NCI-H1436 treated with DMSO at 0.1 percent for 48 hours (cell line): Measurements from ENCODE around the gene SIRT6.
"Not testable (repeated sequence)": the region's sequence is repeated elsewhere in the genome, so short reads cannot be mapped to it uniquely, and the experiment has no call there.

ENCODE experiments used
- DNase-seq: peaks from one replicate; lab custom pipeline; 2025; lab: John Stamatoyannopoulos, UW

SIRT6 gene

DNA sequence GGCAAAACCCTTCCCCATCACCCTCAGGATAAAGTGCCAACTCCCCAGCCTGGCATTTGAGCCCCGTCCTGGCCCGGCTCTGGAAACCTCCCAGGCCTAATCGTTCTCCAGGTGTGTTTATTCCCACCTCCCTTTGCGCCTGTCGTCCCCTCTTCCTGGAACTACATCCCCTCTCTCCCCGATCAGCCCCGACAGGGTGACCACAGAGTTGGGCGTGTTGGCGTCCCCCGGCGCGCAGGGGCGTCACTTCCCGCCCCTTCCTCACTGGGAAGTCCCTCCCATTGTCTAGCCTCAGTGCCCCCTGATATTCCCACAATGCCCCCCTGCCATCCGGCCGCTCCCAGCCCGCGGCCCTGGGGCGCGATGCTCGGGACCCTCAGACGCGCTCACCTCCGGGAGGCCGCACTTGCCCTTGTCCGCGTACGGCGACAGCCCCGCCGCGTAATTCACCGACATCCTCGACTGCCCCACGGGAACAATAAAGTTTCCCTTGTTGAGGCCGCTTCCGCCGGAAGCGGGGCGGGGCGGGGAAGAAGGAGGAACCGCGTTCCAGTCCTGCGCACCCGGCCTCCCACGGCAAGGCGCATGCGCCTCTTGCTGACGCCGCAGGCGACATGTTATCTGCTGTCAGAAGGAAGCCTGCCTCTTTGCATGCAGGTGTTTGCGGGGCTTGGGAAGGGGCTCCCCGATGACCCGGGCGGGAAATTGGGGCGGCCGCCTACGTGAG is at the start of gene SIRT6, which contains the start of gene ANKRD24:
TSS of gene SIRT6 (minus strand) at position 480 of the 727 bp plus-strand sequence. CDS start at position 456, 24 bp downstream.
TSS of gene ANKRD24 (plus strand) at position 606 of the 727 bp plus-strand sequence. CDS start 3,737 bp downstream, outside the sequence.
- no peak for DNase-seq

GRCh38 chr19:4232139-4232538 is 49.8 kb upstream of the SIRT6 start:
- not testable (repeated sequence) for DNase-seq

DNA sequence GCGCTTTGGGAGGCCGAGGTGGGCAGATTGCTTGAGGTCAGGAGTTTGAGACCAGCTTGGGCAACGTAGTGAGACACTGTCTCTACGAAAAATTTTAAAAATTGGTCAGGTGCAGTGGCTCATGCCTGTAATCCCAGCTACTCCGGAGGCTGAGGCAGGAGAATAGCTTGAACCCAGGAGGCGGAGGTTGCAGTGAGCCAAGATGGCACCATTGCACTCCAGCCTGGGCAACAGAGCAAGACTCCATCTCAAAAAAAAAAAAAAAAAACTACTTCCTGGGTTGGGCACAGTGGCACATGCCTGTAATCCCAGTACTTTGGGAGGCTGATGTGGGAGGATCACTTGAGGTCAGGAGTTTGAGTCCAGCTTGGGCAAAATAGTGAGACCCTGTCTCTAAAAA is 49.2 kb upstream of the SIRT6 start:
- DNase-seq, result not testable (repeated sequence)

GRCh38 chr19:4230237-4230636 is 47.9 kb upstream of the SIRT6 start:
- DNase-seq, result not testable (repeated sequence)

GRCh38 chr19:4229179-4229931 is 47.0 kb upstream of the SIRT6 start, which contains the start of gene EBI3:
Gene EBI3 (plus strand): TSS chr19:4229523. CDS start chr19:4229551, 28 bp downstream.
- DNase-seq, result no peak

GRCh38 chr19:4228765-4229178 is 46.4 kb upstream of the SIRT6 start:
- no peak for DNase-seq

DNA sequence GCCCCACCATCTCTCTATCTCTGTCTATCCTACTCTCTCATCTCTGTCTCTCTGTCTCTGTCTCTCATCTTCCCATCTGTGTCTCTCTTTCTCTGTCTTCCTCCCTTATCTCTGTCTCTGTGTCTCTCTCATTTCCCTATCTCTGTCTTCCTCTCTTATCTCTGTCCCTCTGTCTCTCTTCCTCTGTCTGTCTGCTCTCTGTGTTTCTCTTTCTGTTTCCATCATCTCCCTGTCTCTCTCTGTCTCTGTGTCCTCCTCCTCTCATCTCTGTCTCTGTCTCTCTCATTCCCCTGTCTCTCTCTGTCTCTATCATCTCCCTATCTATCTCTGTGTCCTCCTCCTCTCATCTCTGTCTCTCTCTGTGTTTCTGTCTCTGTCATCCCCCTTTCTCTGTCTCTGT is 45.4 kb upstream of the SIRT6 start:
- no peak for DNase-seq

- no peak for DNase-seq
These were observed 43.5 kb upstream of the SIRT6 start for GRCh38 chr19:4225885-4226284.

DNA sequence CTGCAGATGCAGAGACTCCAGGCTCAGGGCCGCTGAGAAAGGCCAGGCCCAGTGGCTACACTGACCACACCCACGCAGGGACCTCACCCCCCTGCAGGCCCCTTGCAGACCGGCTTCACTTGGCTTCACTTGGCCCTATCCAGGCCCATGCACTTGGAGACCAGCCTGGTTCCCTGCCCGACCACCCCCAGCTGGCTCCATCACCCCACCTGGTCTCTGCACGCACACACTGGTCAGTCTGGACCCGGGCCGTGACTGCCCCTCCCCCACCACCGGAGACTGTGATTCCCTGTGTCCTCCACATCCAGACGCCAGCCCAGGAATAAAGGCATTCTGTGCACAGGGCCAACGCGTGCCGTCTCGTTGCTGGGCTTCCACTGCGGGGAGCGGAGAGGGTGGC is 42.1 kb upstream of the SIRT6 start:
- DNase-seq, result no peak

- no peak for DNase-seq
These were observed 37.8 kb upstream of the SIRT6 start for GRCh38 chr19:4220188-4220587.

- not testable (repeated sequence) for DNase-seq
These were observed 36.2 kb upstream of the SIRT6 start for GRCh38 chr19:4218523-4218922.

- no peak for DNase-seq
These were observed 35.3 kb upstream of the SIRT6 start for GRCh38 chr19:4217429-4218264.

GRCh38 chr19:4216846-4217245 is 34.5 kb upstream of the SIRT6 start:
- DNase-seq, result no peak

DNA sequence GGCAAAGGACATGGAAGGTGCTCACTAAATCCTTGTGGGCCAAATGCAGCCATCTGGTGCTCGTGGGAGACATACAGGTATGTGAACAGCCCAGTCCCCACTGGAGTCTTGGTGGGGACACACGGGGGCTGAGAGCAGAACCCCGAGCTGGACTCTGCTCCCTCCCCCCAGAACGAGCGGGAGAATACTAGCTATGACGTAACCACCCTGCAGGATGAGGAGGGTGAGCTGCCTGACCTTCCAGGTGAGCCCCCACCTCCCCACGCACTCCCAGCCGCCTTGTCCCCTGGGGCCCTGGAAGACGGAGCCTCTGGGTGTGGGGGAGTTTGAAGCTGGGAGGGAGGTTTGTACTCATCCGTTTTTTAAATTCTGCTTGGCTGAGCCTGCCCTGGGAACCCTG is 33.4 kb upstream of the SIRT6 start:
- no peak for DNase-seq

GRCh38 chr19:4213116-4213515 is 30.8 kb upstream of the SIRT6 start:
- no peak for DNase-seq

DNA sequence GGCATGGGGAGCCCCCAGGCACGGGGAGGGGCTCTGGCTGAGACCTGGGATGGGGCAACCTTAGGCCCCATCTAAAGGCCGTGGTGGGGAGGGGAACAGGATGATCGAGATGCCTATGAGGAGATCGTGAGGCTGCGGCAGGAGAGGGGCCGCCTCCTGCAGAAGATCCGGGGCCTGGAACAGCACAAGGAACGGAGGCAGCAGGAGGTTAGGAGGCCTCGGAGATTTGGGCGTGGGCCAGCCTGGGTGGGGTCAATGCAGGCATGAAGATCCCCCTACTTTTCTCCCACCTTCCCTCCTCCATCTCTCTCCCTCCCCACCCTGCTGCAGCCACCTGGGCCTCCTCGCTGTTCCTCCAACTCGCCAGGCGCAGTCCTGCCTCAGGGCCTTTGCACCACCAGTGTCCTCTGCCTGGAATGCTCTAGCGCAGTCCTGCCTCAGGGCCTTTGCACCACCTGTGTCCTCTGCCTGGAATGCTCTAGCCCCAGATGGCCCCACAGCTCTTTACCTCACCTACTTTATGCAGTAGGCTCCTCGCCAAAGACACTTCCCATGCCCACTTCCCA is 27.9 kb upstream of the SIRT6 start:
- DNase-seq, result no peak

GRCh38 chr19:4208385-4209094 is 26.2 kb upstream of the SIRT6 start:
- DNase-seq, result no peak

DNA sequence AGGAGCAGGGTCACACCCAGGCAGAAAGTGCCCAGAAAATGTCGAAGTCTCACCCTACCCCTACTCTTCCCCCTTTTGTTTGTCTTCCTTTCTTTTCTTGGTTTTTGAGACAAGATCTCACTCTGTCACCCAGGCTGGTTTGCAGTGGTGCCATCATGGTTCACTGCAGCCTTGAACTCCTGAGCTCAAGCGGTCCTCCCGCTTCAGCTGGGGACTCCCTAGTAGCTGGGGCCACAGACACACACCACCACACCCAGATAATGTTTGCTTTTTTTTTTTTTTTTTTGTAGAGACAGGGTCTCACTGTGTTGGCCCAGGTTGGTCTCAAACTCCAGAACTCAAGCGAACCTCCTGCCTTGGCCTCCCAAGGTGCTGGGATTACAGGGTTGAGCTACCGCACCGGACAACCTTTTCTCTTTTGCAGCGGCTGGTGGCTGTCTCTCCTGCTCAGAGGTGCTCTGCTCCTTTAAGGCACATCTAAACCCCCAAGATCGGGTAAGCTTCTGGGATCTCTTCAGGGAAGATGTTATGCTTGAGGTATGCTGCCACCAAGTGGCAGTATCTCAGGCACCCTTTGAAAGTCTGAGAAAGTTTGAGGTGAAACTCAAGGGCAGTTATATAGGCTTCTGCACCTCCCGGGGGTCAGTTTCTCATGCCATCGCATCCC is 24.6 kb upstream of the SIRT6 start:
- DNase-seq, result no peak

DNA sequence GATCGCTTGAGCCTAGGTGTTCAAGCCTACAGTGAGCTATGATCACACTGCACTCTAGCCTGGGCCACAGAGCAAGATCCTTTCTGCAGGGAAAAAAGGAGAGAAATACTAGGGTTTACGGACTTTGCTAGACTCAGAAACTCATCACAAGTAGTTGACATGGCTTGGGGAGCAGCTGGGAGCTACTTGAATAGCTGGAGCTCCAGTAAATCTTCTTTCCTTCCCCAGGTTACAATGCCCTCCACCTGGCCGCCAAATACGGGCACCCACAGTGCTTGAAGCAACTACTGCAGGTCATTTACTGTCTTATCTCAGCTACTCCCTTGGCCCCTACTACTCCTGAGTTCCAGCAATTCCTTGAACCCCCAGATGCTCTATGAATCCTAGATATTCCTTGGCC is 19.4 kb upstream of the SIRT6 start:
- no peak for DNase-seq

DNA sequence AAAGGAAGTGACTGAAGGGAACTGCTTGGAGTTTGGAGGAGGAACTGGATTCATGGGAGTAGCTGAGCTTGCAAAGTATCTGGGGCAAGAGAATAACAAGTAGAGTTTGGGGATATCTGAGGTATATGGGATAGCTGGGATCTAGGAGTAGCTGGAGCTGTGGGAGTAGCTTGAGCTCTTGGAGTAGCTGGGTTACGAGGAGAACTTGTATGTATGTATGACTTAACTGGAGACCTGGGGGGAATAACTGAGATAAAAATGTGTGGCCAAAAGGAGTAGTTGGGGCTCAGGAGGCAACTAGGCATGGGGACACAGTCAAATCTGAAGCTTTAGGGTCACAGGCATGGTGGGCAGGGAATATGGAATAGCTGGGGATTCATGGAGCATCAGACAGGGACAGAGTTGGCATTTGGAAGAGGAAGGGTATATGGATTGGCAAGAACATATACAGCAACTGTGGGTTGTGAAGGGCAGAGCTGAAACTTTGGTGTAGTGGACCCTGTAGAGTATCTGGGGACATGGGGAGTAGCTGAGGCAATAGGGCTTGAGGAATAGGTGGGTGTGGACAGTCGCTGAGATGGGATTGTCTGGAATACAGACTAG is 18.7 kb upstream of the SIRT6 start:
- no peak for DNase-seq
